ENCODE data around the gene OTOP2.
"Not testable (repeated sequence)": the region's sequence is repeated elsewhere in the genome, so short reads cannot be mapped to it uniquely, and the experiment has no call there.

OTOP2 gene

DNA sequence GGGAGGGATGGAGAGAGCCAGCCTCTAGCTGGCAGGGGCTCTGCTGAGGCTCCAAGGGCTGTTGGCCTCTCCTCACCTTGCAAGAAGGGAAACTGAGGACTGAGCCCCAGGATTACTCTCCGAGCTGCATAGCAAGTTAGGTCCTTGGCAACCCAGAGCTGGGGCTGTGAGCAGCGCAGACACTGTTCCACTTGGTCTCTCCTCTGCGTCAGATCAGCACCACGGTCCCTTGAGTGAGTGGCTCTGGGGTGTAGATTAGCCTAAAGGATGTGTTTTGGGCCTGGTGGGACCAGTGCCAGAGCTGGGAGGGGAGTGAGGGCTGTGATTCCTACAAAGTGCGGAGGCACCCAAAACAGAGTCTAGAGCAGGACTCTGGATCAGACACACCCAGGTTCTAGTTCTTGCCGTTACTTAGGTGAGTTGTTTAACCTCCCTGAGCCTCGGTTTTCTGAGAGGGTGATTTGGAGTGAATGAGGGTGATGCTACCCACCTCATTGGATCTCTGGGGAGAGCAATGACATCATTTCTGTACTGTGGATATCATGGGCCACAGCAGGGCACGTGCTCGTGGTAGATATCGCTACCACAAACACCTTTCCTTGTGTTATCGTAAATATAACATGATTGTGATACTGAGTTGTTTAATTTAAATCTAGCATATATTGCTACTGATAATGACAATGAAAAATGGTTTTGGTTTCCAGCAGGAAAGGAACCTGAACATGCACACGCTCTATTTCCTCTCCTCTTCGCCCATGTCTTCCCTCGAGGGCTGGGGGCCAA is 22.5 kb upstream of the OTOP2 start:
- DNase-seq, result no peak

DNA sequence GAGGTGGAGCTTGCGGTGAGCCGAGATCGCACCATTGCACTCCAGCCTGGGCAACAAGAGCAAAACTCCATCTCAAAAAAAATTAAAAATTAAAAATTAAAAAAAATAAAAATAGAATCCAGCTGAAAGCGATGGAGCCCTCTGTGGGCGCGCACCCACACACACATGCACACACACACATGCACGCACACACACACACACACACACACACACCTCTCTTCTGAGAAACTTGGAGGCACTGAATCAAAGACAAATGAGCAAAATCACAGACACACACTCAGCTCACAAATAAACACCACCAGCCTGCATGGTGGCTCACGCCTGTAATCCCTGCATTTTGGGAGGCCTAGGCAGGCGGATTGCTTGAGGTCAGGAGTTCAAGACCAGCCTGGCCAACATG is 21.0 kb upstream of the OTOP2 start:
- DNase-seq, result no peak

DNA sequence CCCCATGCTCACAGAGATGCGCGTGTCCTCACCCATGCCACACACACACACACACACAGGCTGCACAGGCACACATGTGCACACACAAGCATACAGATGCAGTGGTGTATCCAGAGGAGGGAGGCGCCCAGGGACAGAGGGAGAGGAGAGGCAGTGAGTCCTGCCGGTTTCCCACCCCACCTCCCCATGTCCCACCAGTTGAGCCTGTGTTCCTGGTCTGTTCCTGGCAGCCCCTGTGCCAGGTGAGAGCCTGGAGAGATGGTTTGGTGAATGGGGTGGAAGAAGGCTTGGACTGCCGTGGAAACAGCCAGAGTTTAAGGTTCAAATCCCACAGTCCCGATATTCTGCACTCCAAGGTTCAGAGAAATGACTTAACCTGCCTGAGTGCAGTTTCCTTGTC is 20.4 kb upstream of the OTOP2 start:
- no peak for DNase-seq

DNA sequence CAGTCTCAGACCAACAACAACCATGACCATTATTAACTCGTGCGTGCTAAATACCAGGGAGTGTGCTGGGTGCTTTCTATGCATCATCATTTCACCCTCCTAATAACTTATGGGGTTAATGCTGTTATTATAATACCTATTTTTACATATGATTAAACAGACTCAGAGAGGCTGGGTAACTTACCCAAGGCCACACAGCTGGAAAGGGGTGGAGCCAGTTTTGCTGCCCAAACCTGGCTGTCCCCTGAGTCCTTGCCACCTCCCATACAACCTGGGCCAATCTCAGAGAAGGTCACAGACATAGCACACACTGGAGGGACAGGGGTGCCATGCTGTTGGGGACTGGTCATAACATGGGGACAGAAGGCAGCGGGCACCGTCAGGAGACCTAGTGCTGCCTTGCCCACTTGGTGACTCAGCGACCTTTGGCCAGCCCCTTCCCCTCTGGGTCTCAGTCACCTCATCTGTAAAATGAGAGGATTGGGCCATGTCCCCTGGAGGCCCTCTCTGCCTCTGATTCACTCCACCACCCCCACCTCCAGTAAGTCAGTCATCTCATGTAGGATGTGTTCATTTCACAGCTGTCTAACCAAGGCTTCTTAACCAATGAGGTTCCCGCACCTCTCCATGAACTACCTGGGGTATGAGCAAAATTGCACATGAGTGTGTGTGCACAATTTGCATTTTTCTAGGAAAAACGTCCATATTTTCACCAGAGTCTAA is 19.2 kb upstream of the OTOP2 start:
- DNase-seq, result no peak

DNA sequence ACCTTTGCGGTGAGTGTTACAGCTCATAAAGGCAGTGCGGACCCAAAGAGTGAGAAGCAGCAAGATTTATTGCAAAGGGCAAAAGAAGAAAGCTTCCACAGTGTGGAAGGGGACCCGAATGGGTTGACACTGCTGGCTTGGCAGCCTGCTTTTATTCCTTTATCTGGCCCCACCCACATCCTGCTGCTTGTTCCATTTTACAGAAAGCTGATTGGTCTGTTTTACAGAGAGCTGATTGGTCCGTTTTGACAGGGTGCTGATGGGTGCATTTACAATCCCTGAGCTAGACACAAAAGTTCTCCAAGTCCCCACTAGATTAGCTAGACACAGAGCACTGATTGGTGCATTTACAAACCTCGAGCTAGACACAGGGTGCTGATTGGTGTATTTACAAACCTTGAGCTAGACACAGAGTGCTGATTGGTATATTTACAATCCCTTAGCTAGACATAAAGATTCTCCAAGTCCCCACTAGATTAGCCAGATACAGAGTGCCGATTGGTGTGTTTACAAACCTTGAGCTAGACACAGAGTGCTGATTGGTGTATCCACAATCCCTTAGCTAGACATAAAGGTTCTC is 17.8 kb upstream of the OTOP2 start:
- DNase-seq, result not testable (repeated sequence)

DNA sequence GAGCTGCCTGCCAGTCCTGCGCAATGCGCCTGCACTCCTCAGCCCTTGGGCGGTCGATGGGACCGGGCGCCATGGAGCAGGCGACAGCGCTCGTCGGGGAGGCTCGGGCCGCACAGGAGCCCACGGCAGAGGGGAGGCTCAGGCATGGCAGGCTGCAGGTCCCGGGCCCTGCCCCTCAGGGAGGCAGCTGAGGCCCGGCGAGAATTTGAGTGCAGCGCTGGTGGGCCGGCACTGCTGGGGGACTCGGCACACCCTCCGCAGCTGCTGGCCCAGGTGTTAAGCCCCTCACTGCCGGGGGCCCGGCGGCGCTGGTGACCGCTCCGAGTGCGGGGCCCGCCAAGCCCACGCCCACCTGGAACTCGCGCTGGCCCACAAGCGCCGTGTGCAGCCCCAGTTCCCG is 17.1 kb upstream of the OTOP2 start:
- no peak for DNase-seq

DNA sequence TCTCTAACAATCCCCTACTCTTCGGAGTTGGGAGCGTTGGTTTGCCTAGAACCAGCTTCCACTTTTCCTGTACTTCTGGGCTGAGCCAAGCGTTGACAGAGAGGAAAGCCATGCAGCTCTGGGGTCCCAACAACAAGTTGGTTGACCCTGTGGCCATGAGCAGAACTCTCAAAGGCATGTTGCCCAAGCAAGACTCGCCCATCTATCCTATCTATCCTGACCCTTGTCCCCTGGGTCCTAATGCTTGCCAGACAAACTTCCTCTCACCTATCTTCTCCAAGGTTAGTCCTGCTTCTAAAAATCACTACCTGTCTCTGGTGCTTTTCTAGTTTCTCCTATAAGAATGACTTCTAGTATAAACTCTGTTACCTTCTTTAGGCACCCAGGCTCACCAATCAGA is 15.0 kb upstream of the OTOP2 start:
- not testable (repeated sequence) for DNase-seq

DNA sequence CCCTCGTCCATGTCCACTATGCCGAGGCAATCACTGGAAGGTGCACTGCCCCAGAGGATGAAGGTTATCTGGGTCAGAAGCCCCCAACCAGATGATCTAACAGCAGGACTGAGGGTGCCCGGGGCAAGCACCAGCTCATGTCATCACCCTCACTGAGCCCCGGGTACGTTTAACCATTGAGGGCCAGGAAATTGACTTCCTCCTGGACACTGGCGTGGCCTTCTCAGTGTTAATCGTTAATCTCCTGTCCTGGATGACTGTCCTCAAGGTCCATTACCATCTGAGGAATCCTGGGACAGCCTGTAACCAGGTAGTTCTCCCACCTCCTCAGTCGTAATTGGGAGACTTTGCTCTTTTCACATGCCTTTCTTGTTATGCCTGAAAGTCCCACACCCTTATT is 12.7 kb upstream of the OTOP2 start:
- DNase-seq, result not testable (repeated sequence)

DNA sequence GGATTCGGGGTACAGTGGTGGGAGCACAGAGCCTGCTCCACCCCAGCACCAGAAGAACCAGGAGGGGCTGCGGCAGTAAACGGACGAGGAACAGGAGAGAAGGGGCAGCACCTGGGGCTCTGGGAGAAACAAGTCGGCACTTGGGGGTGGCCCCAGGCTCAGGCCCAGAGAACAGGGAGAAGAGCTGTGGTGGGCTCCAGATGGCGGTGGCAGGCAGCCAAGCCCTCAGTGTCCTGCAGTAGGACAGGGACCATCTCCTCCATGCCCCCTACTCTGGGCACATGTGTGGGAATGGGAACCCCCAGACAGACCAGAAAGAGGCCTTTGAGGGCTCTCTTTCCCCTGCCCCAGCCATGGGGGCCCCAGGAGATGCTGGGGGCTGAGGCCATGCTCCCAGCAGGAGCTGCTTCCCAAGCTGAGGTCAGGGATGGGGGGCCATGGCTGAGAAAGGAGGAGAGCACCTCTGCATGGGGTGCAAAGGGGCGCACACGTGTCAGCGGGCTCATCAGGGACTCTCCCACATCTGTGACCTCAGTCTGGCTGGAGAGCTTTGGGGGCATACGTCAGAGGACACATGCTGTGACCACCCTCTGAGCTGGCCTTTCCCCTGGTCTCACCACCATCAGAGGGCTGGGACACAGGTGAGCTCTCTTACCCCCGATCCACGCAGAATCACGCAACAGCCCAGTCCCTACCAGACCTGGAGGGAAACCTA is 7.8 kb upstream of the OTOP2 start:
- no peak for DNase-seq

DNA sequence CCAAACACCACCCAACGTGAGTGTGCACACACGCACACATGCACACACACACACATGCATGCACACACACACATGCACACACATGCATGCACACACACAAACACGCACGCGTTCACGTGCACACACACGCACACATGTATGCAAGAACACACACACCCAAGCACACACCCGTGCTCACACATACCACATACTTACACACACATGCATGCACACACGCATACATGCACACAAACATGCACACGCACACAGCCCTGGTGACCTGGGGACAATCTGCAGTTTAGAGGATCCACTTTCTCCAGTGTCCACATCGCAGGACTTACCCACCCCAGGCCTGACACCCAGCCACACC is 7.2 kb upstream of the OTOP2 start:
- DNase-seq, result no peak

DNA sequence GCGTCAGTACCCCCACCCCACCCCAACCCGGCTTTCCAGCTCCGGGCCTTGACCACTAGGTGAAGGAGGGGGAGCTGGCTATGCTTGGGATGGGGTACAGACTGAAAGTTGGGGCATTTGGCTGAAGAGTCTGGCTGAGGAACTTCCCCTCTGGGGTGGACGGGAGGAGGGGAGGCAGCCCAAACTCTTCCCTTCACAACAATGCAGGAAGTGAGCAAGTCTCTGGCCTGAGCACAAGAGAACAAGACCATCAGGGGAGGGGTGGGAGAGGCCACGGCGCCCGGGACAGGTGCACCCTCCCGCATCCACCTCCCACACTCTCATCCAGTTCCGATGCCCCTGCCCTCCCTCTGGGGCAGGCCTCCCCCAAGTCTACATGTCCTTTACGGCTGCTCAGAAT is 6.6 kb upstream of the OTOP2 start:
- DNase-seq, result peak in 2 of 56 donors; percentile 1 to 18

DNA sequence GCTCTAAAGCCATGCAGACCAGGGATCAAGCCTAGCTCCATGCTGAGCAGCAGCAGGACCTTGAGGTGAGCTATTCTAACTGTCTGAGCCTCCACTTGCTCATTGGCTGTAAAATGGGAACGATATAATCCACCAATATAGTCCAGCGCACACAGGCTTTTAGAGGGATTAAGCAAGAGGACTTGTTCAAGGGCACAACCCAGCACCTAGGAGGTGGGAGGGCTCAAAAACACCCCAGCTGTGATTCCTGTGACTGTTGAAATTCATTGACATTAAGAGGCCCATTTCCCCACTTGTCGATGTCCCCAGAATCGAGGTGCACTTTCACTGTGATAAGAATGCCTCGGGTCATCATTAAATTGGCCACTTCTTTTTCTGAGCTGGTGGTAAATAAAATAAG is 5.2 kb upstream of the OTOP2 start:
- DNase-seq, result no peak

DNA sequence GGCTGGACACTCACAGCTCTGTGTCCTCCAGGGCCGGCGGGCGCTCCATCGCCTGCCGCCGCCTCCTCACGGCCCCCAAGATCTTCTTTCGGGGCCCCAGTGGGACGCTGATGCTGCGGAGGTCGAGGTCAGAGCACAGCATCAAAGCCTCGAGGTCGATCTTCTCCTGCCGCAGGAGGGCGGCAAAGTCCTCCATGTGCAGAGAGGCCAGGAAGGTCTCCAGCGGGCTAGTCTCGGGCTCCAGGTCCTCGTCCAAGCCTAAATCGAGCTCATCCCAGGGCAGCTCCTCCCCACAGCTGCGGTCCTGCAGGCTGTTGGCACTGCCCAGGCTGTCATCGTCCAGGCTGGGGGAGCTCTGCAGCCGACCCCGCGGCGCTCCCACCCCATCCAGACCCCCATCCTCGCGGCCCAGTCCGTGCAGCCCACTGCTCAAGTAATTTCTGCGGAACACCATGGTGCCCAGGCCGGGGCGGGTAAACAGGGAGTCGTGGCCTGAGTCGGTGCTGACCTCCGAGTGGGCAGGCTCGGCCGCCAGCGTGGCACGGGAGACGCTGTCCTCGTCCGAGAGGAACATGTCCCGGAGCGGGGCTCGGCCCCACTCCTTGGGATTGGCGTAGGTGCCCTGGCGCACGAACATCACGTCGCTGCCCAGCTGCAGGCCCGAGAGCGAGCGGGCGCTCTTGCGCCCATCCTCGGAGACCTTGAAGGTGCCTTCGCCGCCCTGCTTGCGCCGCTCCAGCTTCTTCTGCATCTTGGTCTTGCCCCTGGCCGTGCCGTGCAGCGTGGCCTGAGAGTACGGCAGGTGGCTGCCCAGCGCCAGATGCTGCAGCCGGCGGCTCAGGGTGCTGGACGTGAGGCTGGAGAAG is 4.4 kb upstream of the OTOP2 start:
- DNase-seq, result peak in 3 of 56 donors; percentile 3 to 49 (median 25)

DNA sequence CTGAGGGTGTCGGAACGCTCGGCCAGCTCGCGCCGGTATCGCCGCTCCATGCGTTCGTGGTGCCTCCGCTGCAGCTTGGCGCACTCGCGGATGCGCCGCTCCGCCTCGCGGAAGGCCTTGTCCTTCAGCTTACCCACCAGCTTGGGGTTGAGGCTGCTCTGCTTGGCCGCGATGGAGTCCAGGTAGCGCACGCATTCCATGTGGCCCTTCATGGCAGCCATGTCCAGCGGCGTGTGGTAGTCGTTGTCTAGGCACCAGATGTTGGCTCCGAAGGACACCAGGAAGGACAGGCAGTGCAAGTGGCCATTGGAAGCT is 3.8 kb upstream of the OTOP2 start:
- no peak for DNase-seq

DNA sequence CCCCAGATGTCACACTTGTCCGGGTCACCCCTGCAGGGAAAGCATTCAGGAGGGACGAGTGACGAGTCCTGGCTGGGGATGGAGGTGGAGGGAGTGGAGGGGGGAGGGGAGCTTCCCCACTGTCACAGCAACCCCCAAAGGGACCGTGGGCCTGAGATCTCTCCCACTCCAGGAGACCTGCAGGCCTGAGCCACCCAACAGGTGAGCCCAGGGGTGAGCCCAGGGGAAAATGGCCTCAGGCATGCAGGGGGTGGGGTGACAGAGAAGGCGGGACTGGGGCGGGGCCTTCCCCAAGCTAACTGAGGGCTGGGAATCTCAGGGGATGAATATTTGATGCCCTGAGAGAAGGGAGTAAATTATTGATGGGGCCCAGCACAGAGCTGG is 3.4 kb upstream of the OTOP2 start:
- DNase-seq, result no peak

DNA sequence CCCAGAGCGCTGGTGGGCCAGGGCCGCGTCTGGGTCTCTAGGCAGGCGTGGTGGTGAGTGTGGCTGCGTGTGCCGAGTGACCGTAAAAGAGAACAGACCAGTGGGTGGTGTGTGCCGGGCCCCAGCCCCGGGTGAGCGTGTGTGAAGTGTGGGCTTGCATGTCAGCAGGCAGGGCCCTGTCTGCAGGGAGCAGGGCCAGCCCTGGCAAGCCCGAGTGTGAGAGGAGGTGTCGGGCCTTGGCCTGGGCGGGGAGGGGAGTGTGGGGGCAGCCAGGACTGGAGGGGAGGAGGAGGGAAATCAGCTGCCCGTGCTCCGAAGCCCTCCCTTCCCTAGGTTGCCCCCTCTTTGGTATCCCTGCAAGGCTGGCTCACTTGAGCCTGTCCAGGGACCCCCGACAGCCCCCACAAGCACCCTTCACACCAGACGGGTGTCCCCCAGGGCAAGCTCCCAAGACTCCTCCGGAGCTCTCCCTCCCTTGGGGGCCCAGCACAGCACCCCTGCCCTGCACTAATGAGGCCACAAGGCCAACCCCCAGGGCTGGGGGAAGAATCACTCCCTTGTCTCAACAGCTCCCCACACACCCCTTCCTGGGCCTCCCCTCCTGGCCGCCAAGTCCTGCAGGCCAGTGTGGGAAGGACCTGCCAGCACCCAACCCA is 2.9 kb upstream of the OTOP2 start:
- DNase-seq, result no peak

DNA sequence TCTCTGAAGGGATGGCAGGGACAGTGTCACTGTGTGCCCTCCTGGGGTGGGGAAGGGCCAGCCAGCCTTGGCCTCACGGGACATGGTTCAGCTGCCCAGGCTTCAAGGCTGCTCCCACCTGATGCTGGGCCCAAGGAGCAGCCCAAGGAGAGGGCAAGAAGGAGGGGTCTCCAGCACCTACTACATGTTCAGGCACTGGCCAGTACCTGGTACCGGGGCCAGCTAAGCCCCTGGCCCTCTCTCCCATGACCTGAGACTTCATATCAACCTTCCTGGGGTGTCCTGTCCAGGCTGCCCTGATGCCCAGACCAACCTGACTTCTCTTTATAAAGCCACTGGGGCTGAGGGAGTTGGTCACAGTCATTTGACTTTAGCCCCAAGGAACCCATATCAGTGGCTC is 2.3 kb upstream of the OTOP2 start:
- no peak for DNase-seq

DNA sequence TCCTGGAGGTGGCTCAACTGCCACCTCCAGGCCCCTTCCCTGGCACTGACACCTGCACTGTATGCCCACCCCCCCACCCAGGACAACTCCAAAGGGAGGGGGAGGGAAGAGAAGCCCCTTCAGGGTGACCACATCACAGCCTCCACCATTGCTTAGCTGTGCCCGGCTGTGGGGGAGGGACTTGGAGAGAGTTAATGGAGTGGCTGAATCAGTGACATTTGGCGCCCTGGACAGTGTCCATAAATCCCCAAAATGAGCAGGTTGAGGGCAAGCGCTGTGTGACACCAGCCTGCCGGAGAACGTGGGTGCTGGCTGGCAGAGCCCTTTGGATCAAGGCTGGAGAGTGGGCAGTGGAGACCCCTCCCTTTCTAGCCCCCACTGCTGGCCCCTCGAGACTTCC is 1.9 kb upstream of the OTOP2 start:
- no peak for DNase-seq

DNA sequence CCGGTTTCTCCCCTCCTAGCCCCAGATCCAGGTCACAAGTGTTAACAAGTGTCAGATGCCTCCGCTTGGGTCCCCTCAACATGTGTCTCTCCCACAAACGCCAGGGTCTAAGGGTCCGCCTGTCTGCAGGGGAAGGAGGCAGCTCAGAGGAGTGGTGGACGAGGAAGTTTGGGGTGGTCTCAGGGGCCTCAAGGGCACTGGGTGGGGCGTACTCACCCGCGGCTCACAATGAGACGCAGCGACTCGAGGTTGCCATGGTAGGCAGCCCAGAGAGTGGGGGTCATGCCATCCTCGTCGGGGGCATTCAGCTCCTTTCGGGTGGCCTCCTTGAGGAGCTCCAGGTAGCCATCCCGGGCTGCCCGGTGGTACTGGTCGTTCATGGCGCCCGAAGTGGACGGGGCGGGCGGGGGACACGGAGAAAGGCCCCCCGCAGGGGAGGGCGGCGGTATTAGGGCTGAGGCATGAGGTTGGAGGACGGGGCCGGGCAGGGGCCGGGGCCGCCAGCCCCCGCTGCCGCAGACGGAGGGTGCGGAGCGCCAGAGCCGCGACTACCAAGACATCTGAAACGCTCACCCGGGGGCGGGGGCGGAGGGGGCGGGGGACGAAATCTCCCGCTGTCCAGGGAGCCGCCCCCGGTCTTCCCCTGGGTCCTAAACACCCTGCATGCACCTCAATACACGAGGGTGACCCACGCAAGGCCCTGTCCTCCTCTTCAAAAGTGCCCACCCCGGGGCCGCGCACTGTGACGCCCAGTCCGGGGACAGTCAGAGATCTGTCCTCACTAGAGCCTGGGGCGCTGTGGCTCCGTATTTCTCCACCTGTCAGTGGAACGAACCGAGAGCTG is 1.2 kb upstream of the OTOP2 start, which contains the start of gene USH1G:
TSS of gene USH1G (minus strand) at position 562 of the 844 bp plus-strand sequence. CDS start at position 380, 182 bp downstream.
- DNase-seq, result peak in 3 of 56 donors; percentile 21 to 48 (median 35)
